Caco-2 (cell line): ENCODE data around the gene TP53I3. TPM values are rescaled to one million over a fixed set of nuclear protein-coding genes. Genes with fewer than 3 reads are reported as not detected.

Experiments used
- BruUV-seq: library from RNA; stranded (reverse); fragments of 400-500 nt; replicated peaks from 2 replicates; lab custom pipeline; 2021; lab: Mats Ljungman, UMichigan
- CTCF ChIA-PET: fragments of 300-600 bp; sonication (Branson Sonifier 250); formaldehyde crosslinking; loops from one replicate; lab custom pipeline; 2022; ENCODE audit warnings: antibody characterized with exemption; lab: Charles Lee
- POLR2A ChIA-PET: fragments of 300-600 bp; sonication (Branson Sonifier 250); formaldehyde crosslinking; loops from one replicate; lab custom pipeline; 2022; ENCODE audit warnings: antibody characterized with exemption; lab: Charles Lee
- DNase-seq, 2 experiments: peaks; one replicate each; pipeline versions ENCODE4 v3.0.0 to v3.0.0-alpha.2; 2020 to 2022
- H3K27me3 ChIP-seq: replicated peaks from 2 replicates; pipeline ENCODE4 v1.6.0; 2011; ENCODE audit warnings: low read length; ENCODE audit not compliant: control insufficient read depth, insufficient read depth
- H3K36me3 ChIP-seq: 2 replicates; pipeline ENCODE4 v1.5.1; 2011; ENCODE audit warnings: low read length; ENCODE audit not compliant: control insufficient read depth, insufficient read depth
- H3K4me1 ChIP-seq: fragments of 250-450 bp; sonication (Bioruptor Pico); 2 replicates; pipeline ENCODE4 v1.5.1; 2020; ENCODE audit warnings: mild to moderate bottlenecking
- H3K4me3 ChIP-seq: 2 replicates; pipeline ENCODE4 v1.5.1; 2011; ENCODE audit warnings: low read depth, mild to moderate bottlenecking, control low read depth, low read length
- H3K9me3 ChIP-seq: fragments of 250-450 bp; sonication (Bioruptor Pico); 2 replicates; pipeline ENCODE4 v1.5.1; 2020; ENCODE audit warnings: mild to moderate bottlenecking, moderate library complexity
- H3K27ac Mint-ChIP-seq: one replicate; pipeline ENCODE4 v1.8.0; 2022; ENCODE audit warnings: mixed read lengths; ENCODE audit not compliant: unreplicated experiment
- H3K27me3 Mint-ChIP-seq: one replicate; pipeline ENCODE4 v1.8.0; 2022; ENCODE audit warnings: mixed read lengths; ENCODE audit not compliant: insufficient read depth, unreplicated experiment
- H3K36me3 Mint-ChIP-seq: one replicate; pipeline ENCODE4 v1.8.0; 2022; ENCODE audit warnings: mild to moderate bottlenecking, mixed read lengths; ENCODE audit not compliant: insufficient read depth, unreplicated experiment
- H3K4me1 Mint-ChIP-seq: one replicate; pipeline ENCODE4 v1.8.0; 2022; ENCODE audit warnings: low read depth, mixed read lengths; ENCODE audit not compliant: unreplicated experiment
- H3K4me3 Mint-ChIP-seq: one replicate; pipeline ENCODE4 v1.8.0; 2022; ENCODE audit warnings: mild to moderate bottlenecking, moderate library complexity, mixed read lengths; ENCODE audit not compliant: unreplicated experiment
- H3K9me3 Mint-ChIP-seq: one replicate; pipeline ENCODE4 v1.8.0; 2022; ENCODE audit warnings: mixed read lengths; ENCODE audit not compliant: unreplicated experiment
- CTCF ChIP-seq, 2 experiments: fragments of 200-600 bp in 1 of 2; IDR thresholded peaks; 1 replicate in 1 of 2; 2 replicates in 1 of 2; pipeline versions ENCODE4 v1.5.1 to v1.8.0; 2011 to 2022; ENCODE audit warnings: antibody characterized with exemption in 1 of 2, control low read depth in 1 of 2, inconsistent platforms in 1 of 2, low read depth in 1 of 2, low read length in 1 of 2, mild to moderate bottlenecking in 1 of 2, moderate library complexity in 1 of 2; ENCODE audit not compliant: insufficient read depth in 1 of 2, severe bottlenecking in 1 of 2, unreplicated experiment in 1 of 2
- intact Hi-C: fragments of 100-400 bp; cut with micrococcal nuclease; formaldehyde crosslinking; loops from one replicate; pipeline ENCODE4 v1.10.0; 2022; ENCODE audit not compliant: unreplicated experiment
- total RNA-seq: library from RNA; stranded (reverse); gene quantifications from 2 replicates; pipeline ENCODE4 v1.2.3, GENCODE V29; 2022

TP53I3 gene
- total RNA-seq, 1 experiment from 2014 or later = 28.1 TPM

- BruUV-seq = no TSS peak
- Mint-ChIP-seq H3K36me3 (peaks cover 4% of the 10 kb centered on the region), H3K27ac (no peak overlapping the region), H3K9me3 (no peaks in the 10 kb centered on the region), H3K4me1 (no peaks in the 10 kb centered on the region), H3K4me3 (no peak overlapping the region), H3K27me3 (no peaks in the 10 kb centered on the region)
- ChIA-PET CTCF (no interaction called here), POLR2A (no interaction called here)
- no peaks in the 10 kb centered on the region for H3K4me1 ChIP-seq
- no peak overlapping the region for H3K4me3 ChIP-seq
- no peaks in the 10 kb centered on the region for H3K27me3 ChIP-seq
- no peak for TF ChIP-seq CTCF (IDR thresholded peaks at IDR 0.05; ENCODE audit: insufficient read depth in 1 of 2, low read depth in 1 of 2, low read length in 1 of 2, severe bottlenecking in 1 of 2, unreplicated experiment in 1 of 2)
- no peak for DNase-seq
- no peaks in the 10 kb centered on the region for H3K36me3 ChIP-seq
- intact Hi-C loops = no loop called here
- H3K9me3 ChIP-seq = no peaks in the 10 kb centered on the region
These were observed 28.9 kb downstream of the TP53I3 start for GRCh38 chr2:24055750-24056149.

GRCh38 chr2:24054366-24055010 lies 30.1 kb downstream of the TP53I3 start:
- no peak for TF ChIP-seq CTCF (IDR thresholded peaks at IDR 0.05; ENCODE audit: insufficient read depth in 1 of 2, low read depth in 1 of 2, low read length in 1 of 2, severe bottlenecking in 1 of 2, unreplicated experiment in 1 of 2)
- H3K27ac Mint-ChIP-seq = no peak overlapping the region
- no peaks in the 10 kb centered on the region for H3K36me3 Mint-ChIP-seq
- H3K4me3 ChIP-seq = no peak overlapping the region
- no peaks in the 10 kb centered on the region for H3K9me3 Mint-ChIP-seq
- ChIA-PET CTCF (no interaction called here), POLR2A (no interaction called here)
- no peaks in the 10 kb centered on the region for H3K27me3 ChIP-seq
- H3K36me3 ChIP-seq = no peaks in the 10 kb centered on the region
- BruUV-seq = no TSS peak
- intact Hi-C loops = no loop called here
- no peaks in the 10 kb centered on the region for H3K27me3 Mint-ChIP-seq
- H3K4me3 Mint-ChIP-seq = no peak overlapping the region
- DNase-seq = no peak
- no peaks in the 10 kb centered on the region; the same call in 1 of the 2 replicates for H3K4me1 ChIP-seq
- H3K4me1 Mint-ChIP-seq = no peaks in the 10 kb centered on the region
- no peaks in the 10 kb centered on the region for H3K9me3 ChIP-seq

GRCh38 chr2:24052951-24053350 lies 31.7 kb downstream of the TP53I3 start:
- no peaks in the 10 kb centered on the region for H3K27me3 ChIP-seq
- no peaks in the 10 kb centered on the region for H3K36me3 ChIP-seq
- no peaks in the 10 kb centered on the region for H3K4me1 Mint-ChIP-seq
- no peak overlapping the region for H3K27ac Mint-ChIP-seq
- TF ChIP-seq CTCF (IDR thresholded peaks at IDR 0.05; ENCODE audit: insufficient read depth in 1 of 2, low read depth in 1 of 2, low read length in 1 of 2, severe bottlenecking in 1 of 2, unreplicated experiment in 1 of 2) = no peak
- no peaks in the 10 kb centered on the region for H3K9me3 Mint-ChIP-seq
- intact Hi-C loops = no loop called here
- ChIA-PET CTCF (interaction anchor here (0.6 kb wide), 1 partner anchor 37 kb away, joined by 4 read pairs; no protein-coding TSS in a partner anchor), POLR2A (no interaction called here)
- H3K27me3 Mint-ChIP-seq = no peaks in the 10 kb centered on the region
- no peaks in the 10 kb centered on the region for H3K36me3 Mint-ChIP-seq
- H3K4me3 Mint-ChIP-seq = no peak overlapping the region
- no peak for DNase-seq
- BruUV-seq = no TSS peak
- H3K9me3 ChIP-seq = no peaks in the 10 kb centered on the region
- H3K4me1 ChIP-seq = no peaks in the 10 kb centered on the region; the same call in 1 of the 2 replicates
- H3K4me3 ChIP-seq = no peak overlapping the region
